Lower leg skin (tissue), 3 donors: ENCODE measurements around the gene ZDHHC5.

Experiments
- CTCF ChIP-seq, 3 donors: fragments of 450-650 bp; IDR thresholded peaks; one replicate each; pipeline ENCODE4 v1.5.1; 2016; ENCODE audit warnings: antibody characterized with exemption in 3 of 3, mild to moderate bottlenecking in 3 of 3, moderate library complexity in 2 of 3
- POLR2A ChIP-seq, 2 donors: fragments of 450-650 bp; IDR thresholded peaks; one replicate each; pipeline ENCODE4 v1.6.1; 2016 to 2017; ENCODE audit warnings: antibody characterized with exemption in 2 of 2, mild to moderate bottlenecking in 1 of 2, moderate library complexity in 1 of 2

GRCh38 chr11:57649826-57650738 is 17.8 kb upstream of the ZDHHC5 start, which contains the start of gene YPEL4:
- TF ChIP-seq POLR2A (IDR thresholded peaks at IDR 0.05), result no peak
- TF ChIP-seq CTCF (IDR thresholded peaks at IDR 0.05), result no peak
